BLaER1 (cell line): ENCODE measurements around the gene ADAMTS2.

Experiments used
- H3K27ac ChIP-seq: shearing (Covaris generic); formaldehyde crosslinking; 2 replicates; pipeline ENCODE4 v1.8.1; 2022
- H3K27me3 ChIP-seq: shearing (Covaris generic); formaldehyde crosslinking; 2 replicates; pipeline ENCODE4 v1.8.1; 2022
- H3K36me3 ChIP-seq: shearing (Covaris generic); formaldehyde crosslinking; 2 replicates; pipeline ENCODE4 v1.8.1; 2022
- H3K4me1 ChIP-seq: shearing (Covaris generic); formaldehyde crosslinking; 2 replicates; pipeline ENCODE4 v1.8.1; 2022
- H3K4me2 ChIP-seq: shearing (Covaris generic); formaldehyde crosslinking; 2 replicates; pipeline ENCODE4 v1.8.1; 2022
- H3K4me3 ChIP-seq: shearing (Covaris generic); formaldehyde crosslinking; 2 replicates; pipeline ENCODE4 v1.8.1; 2022
- H3K9ac ChIP-seq: shearing (Covaris generic); formaldehyde crosslinking; 2 replicates; pipeline ENCODE4 v1.8.1; 2022
- H3K9me3 ChIP-seq: shearing (Covaris generic); formaldehyde crosslinking; 2 replicates; pipeline ENCODE4 v1.8.1; 2022
- H4K20me1 ChIP-seq: shearing (Covaris generic); formaldehyde crosslinking; 2 replicates; pipeline ENCODE4 v1.8.1; 2022
- Cebpa-rat ChIP-seq: shearing (Covaris generic); IDR thresholded peaks from 2 replicates; pipeline ENCODE4 v1.8.1; 2022

ADAMTS2 gene

DNA sequence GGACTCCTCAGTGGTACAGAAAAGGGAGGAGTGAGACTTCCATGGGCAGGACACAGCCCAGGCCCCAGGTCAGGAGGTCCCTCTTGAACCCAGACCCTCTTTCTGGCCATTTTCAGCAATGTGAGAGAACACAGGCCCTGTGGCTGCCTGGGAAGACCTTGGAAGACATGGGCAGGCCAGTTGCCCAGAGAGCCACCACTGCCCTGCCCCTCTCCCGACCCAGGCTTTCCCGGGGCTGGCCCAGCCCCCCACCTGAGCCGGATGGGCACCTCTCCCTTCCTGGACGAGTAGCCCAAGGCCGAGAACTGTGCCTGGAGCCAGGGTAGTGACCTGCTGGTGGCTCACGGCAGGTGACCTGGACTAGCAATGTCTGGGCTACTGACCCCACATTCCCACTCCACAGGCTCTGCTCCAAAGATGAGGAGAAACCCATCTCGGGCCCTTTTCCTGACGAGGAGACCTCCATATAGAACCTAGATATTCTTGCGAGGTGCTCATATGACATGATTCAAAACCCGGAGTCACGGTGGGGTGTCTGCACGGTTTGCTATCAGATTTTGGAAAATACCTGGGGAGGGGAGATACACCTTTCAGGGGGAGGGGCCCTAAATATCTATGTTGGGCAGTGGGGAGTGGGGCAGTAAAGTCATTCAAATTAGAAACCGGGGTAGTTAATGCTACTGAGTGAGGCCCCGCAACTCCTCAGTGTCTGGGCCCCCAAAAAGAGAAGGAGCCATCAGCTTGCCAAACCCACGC, 225.7 kb downstream of the ADAMTS2 start:
- Histone ChIP-seq H3K4me2 (no peak overlapping the region), H3K27ac (no peak overlapping the region), H4K20me1 (no peaks in the 10 kb centered on the region), H3K4me1 (no peaks in the 10 kb centered on the region), H3K4me3 (no peak overlapping the region), H3K27me3 (no peaks in the 10 kb centered on the region), H3K9me3 (peaks cover 56% of the 10 kb centered on the region), H3K9ac (no peak overlapping the region), H3K36me3 (no peaks in the 10 kb centered on the region)
- no peak for TF ChIP-seq Cebpa-rat

- TF ChIP-seq Cebpa-rat = no peak
- Histone ChIP-seq H3K9me3 (peaks cover 58% of the 10 kb centered on the region), H3K4me3 (no peak overlapping the region)
These were observed 226.4 kb downstream of the ADAMTS2 start for GRCh38 chr5:179118756-179119414.

GRCh38 chr5:179118338-179118737, 226.9 kb downstream of the ADAMTS2 start:
- Histone ChIP-seq H3K4me2 (no peak overlapping the region), H3K9ac (no peak overlapping the region), H3K4me3 (no peak overlapping the region), H3K36me3 (no peaks in the 10 kb centered on the region), H3K9me3 (peaks cover 58% of the 10 kb centered on the region), H3K27me3 (no peaks in the 10 kb centered on the region), H3K27ac (no peak overlapping the region), H4K20me1 (no peaks in the 10 kb centered on the region), H3K4me1 (no peaks in the 10 kb centered on the region)
- no peak for TF ChIP-seq Cebpa-rat

More at GRCh38 chr5:179118756-179119414, 226.4 kb downstream of the ADAMTS2 start:
- no peaks in the 10 kb centered on the region for H3K27me3 ChIP-seq
- H3K4me2 ChIP-seq = no peak overlapping the region
- no peaks in the 10 kb centered on the region for H3K36me3 ChIP-seq
- no peak overlapping the region for H3K9ac ChIP-seq
- H3K4me1 ChIP-seq = no peaks in the 10 kb centered on the region
- H4K20me1 ChIP-seq = no peaks in the 10 kb centered on the region
- H3K27ac ChIP-seq = no peak overlapping the region

- no peak overlapping the region for H3K9ac ChIP-seq
- H4K20me1 ChIP-seq = no peaks in the 10 kb centered on the region
- H3K4me2 ChIP-seq = no peak overlapping the region
- H3K9me3 ChIP-seq = peaks cover 47% of the 10 kb centered on the region
- no peak overlapping the region for H3K27ac ChIP-seq
- H3K4me1 ChIP-seq = no peaks in the 10 kb centered on the region
- no peak overlapping the region for H3K4me3 ChIP-seq
- no peaks in the 10 kb centered on the region for H3K36me3 ChIP-seq
- no peaks in the 10 kb centered on the region for H3K27me3 ChIP-seq
- TF ChIP-seq Cebpa-rat = no peak
These were observed 229.3 kb downstream of the ADAMTS2 start for GRCh38 chr5:179115845-179116524.

DNA sequence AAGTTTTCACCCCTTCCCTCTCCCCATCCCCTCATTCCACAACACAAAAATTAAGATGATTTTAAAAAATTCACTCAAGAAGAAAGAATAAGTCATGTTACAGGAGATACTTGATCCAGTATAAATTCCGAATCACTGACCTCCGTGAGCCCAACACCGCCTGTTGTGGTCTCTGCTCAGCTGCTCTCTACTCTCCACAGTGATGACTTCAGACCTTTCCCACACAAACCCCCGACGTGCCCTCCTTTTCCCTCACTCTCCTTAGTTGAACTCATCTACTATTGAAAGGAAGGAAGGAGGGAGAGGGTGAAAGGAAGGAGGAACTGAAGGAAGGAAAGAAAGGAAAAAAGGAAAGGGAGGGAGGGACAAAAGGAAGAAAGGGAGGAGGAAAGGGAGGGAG, 230.0 kb downstream of the ADAMTS2 start:
- no peak overlapping the region for H3K9ac ChIP-seq
- no peak overlapping the region for H3K4me3 ChIP-seq
- no peaks in the 10 kb centered on the region for H3K4me1 ChIP-seq
- H3K27me3 ChIP-seq = no peaks in the 10 kb centered on the region
- no peak for TF ChIP-seq Cebpa-rat
- H4K20me1 ChIP-seq = no peaks in the 10 kb centered on the region
- no peak overlapping the region for H3K27ac ChIP-seq
- H3K9me3 ChIP-seq = peaks cover 41% of the 10 kb centered on the region
- no peak overlapping the region for H3K4me2 ChIP-seq
- no peaks in the 10 kb centered on the region for H3K36me3 ChIP-seq

DNA sequence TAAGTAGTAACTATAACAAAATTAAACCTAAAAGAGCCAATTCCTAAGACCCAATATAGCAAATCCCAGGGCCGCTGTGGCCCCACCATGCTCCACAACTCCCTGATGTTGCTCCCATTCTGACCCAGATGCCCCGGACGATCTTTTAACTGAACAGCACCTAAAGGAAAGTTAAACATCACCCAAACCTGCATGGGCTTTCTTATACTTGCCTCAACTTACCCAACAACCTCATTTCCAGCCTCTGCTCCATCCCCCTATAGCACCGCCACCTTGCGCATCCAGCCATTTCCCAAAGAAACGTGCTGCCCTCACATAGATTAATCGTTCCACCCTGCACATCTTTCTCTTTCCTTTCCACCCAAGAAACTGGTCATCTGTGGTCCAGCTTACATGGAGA, 230.5 kb downstream of the ADAMTS2 start:
- TF ChIP-seq Cebpa-rat = no peak
- H3K4me2 ChIP-seq = no peak overlapping the region
- no peaks in the 10 kb centered on the region for H3K27me3 ChIP-seq
- H4K20me1 ChIP-seq = no peaks in the 10 kb centered on the region
- H3K4me3 ChIP-seq = no peak overlapping the region
- H3K4me1 ChIP-seq = no peaks in the 10 kb centered on the region
- peaks cover 38% of the 10 kb centered on the region for H3K9me3 ChIP-seq
- H3K9ac ChIP-seq = no peak overlapping the region
- no peaks in the 10 kb centered on the region for H3K36me3 ChIP-seq
- no peak overlapping the region for H3K27ac ChIP-seq

DNA sequence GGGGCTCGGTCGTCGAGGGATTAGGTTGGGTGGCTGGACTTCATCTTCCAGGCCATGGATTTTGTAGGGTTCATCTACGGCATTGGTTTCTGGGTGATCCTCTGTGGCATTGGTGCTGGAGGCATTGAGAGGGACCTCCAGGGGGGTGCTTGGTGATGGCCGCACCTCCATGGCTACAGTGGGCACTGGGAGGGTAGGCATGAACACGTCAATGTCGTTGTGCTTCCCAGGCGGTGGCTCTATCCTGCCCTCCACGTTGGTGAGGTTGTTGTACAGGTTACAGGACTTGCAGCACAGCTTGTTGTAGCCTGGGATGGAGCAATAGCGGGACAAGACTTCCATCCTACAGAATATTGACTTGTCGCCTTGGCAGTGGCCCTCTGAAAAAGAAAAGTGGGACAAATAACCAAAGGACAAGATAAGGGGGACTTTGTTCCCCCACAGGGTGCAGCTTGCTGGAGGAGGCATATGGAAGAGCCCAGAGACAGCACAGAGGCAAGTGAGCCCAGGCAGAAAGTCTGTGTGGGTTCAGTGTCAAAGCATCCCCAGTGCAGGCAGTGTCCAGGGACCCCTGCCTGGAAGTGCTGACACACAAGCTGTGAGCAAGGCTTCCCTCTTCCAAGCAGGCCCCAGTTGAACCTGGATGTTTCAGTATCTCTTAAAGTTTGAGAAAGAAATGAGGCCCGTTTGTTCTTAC, 231.2 kb downstream of the ADAMTS2 start:
- no peaks in the 10 kb centered on the region for H4K20me1 ChIP-seq
- no peak overlapping the region for H3K27ac ChIP-seq
- H3K36me3 ChIP-seq = no peaks in the 10 kb centered on the region
- no peak for TF ChIP-seq Cebpa-rat
- H3K4me1 ChIP-seq = no peaks in the 10 kb centered on the region
- H3K9ac ChIP-seq = no peak overlapping the region
- H3K4me3 ChIP-seq = no peak overlapping the region
- no peak overlapping the region for H3K4me2 ChIP-seq
- no peaks in the 10 kb centered on the region for H3K27me3 ChIP-seq
- peaks cover 33% of the 10 kb centered on the region for H3K9me3 ChIP-seq

- TF ChIP-seq Cebpa-rat = no peak
- Histone ChIP-seq H3K4me3 (no peak overlapping the region), H3K27me3 (no peaks in the 10 kb centered on the region), H3K27ac (no peak overlapping the region), H3K9ac (no peak overlapping the region), H3K9me3 (peaks cover 34% of the 10 kb centered on the region), H3K4me1 (no peaks in the 10 kb centered on the region), H3K36me3 (no peaks in the 10 kb centered on the region), H3K4me2 (no peak overlapping the region), H4K20me1 (no peaks in the 10 kb centered on the region)
These were observed 232.1 kb downstream of the ADAMTS2 start for GRCh38 chr5:179113143-179113530.

GRCh38 chr5:179112469-179113142, 232.7 kb downstream of the ADAMTS2 start:
- H3K9me3 ChIP-seq = peaks cover 32% of the 10 kb centered on the region
- H3K27me3 ChIP-seq = no peaks in the 10 kb centered on the region
- no peak overlapping the region for H3K9ac ChIP-seq
- H4K20me1 ChIP-seq = no peaks in the 10 kb centered on the region
- no peak overlapping the region for H3K27ac ChIP-seq
- no peaks in the 10 kb centered on the region for H3K36me3 ChIP-seq
- H3K4me2 ChIP-seq = no peak overlapping the region
- H3K4me3 ChIP-seq = no peak overlapping the region
- H3K4me1 ChIP-seq = no peaks in the 10 kb centered on the region
- TF ChIP-seq Cebpa-rat = no peak
